HG03135 (cell line): ENCODE data around the gene IFITM5.
"Not testable (repeated sequence)": the region's sequence is repeated elsewhere in the genome, so short reads cannot be mapped to it uniquely, and the experiment has no call there.

Experiments used
- ATAC-seq: cut with Tn5 transposase; IDR thresholded peaks from one replicate; pipeline ENCODE4 v1.9.1; 2021; ENCODE audit warnings: mild to moderate bottlenecking, moderate library complexity; ENCODE audit not compliant: unreplicated experiment

The IFITM5 gene

DNA sequence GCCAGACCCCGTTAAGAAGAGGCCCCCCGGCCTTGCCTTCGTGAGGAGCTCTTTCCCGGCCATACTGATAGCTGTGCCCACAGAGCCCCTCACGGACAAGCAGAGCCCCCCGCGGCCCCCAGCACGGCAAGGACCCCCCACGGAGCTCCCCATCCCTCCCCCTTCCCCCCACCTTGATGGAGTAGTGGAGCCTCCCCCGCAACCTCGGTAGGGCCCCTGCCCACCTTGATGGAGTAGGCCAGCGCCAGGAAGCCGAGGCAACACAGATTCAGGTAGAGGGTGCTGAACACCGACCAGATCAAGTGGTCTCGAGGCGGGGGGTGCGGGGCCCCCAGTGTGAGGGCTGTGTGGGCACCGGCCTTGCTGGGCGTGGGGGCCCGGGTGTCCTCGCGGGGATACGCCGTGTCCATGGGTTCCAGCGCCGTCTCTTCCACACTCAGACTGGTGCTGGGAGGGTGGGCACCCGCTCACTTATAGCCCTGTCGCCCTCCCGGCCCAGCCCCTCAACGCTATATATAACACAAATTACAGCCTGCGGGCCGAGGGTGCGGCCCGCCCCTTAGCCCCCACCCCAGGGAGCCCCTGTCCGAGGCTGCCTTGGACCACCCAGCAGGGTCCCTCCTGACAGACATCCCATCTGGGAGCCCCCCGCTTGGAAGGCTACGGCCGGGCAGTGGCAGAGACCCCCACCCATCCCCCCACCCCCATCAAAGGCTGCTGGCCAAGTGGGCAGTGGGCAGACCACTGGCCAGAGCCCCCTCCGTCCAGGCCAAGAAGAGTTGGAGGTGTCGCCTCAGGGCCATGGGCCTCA, at the start of gene IFITM5:
Gene IFITM5 (minus strand): TSS at position 446 of the 811 bp plus-strand sequence. CDS start 36 bp downstream, at position 410.
- ATAC-seq, result no peak

DNA sequence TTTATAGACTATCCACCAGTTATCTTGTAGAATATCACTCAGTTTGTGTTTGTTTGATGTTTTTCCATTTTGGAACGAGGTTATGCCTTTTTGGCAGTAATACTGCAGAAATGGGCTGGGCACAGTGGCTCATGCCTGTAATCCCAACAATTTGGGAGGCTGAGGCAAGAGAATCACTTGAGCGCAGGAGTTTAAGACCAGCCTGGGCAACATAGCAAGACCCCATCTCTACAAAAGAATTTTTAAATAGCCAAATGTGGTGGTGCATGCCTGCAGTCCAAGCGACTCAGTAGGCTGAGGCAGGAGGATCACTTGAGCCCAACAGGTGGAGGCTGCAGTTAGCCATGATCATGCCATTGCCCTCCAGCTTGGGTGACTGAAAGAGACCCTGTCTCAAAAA, 47.2 kb upstream of the IFITM5 start:
- no peak for ATAC-seq

DNA sequence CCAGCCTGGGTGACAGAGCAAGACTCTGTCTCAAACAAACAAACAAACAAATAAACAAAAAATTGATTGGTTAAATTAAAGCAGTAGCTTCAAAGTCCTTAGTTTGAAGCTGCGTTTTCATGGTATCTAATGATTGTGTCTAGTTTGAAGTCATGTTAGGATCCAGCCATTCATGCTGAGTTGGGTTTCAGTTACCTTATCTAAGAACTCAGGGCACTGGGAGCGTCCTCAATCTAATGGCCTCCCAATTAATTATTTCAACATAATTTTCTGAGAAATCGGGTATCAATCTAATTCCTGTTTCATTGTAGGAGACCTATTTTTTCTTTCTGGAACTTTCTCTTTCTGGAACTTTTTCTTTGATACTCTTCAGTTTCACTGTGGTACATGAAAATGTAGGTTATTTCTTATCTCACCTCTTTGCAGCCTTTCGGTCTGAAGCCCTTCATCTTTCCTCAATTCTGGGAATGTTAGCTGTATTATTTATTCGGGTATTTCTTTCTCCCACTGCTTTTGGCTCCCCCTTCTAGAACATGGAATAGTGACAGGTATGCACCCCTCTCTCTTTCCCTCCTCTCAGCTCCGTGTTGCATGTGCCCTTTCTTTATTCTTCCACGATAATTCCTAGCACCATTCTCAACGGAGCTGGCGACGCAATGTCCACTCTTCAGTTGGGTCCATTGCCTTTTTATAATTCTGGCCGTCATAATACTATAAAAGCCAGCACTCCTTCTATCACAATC, 45.7 kb upstream of the IFITM5 start:
- ATAC-seq, result no peak

DNA sequence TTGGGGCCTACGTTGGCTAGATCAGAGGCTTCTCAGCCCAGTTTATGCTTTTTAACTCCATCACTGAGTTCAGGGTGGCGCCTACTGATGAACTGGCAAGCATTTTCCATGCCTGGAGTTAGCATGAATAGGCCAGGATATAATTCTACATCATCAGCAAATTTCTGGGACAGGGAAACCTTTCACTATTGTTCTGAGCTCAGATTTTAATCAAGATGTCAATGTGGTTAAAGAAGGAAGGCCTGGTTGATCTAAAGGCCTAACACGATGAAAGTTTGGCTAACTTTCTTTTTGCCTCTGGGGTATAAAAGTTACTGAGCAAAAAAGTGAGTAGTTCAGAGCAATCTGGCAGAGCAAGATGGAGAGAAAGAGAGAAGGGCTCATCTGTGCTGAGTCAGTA, 43.0 kb upstream of the IFITM5 start:
- no peak for ATAC-seq

DNA sequence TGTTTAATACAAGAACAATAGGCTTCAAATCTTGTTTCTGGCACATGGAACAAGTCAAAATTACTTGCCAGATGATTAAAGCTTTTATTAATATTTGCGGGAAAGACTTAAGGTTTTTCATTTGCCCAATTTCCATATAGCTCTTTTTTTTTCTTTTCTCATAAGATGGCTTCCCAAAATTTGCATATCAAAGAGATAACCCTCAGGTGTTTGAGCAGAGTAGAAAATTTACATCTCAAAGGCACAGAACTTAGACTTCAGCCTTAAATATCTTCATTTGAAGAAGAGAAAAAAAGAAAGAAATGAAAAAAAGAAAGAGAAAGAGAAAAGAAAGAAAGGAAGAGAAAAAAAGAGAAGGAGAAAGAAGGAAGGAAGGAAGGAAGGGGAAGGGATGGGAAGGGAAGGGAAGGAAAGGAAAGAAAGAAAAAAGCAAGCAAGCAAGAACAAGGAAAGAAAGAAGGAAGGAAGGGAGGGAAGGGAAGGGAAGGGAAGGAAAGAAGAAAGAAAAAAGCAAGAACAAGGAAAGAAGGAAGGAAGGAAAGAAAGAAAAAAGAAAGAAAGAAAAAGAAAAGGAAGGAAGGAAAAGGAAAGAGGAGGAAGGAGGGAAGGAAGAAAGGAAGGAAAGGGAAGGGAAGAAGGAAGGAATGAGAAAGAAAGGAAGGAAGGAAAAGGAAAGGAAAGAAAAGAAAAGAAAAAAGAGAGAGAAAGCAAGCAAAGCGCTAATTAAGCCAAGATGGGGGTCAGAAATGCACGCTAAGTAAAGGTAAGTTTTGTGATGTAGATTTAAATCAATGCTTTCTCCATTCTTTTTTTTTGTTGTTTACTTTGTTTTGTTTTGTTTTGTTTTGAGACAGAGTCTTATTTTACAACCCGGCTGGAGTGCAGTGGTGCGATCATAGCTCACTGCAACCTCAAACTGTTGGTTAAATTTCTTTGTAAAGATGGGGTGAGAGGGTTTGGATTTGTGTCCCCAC, 41.5 kb upstream of the IFITM5 start:
- no peak for ATAC-seq

DNA sequence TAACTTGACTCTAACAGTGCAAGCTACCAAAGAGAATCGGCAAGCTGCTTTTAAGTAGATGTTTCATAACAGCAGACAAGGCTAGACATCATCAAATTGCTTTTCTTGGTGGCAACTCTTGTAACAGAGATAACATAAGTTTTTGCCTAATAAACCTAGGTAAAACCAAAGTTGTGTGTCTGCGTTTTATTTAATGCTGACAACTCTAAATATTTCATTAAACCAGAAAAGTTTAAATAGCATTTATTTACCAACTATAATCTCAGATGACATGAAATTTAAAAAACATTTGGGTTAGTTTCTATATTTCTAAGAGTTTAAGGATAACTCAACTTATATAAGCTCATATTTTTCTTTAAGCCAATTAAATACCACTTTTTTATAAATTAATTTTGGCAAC, 40.6 kb upstream of the IFITM5 start:
- ATAC-seq, result no peak

DNA sequence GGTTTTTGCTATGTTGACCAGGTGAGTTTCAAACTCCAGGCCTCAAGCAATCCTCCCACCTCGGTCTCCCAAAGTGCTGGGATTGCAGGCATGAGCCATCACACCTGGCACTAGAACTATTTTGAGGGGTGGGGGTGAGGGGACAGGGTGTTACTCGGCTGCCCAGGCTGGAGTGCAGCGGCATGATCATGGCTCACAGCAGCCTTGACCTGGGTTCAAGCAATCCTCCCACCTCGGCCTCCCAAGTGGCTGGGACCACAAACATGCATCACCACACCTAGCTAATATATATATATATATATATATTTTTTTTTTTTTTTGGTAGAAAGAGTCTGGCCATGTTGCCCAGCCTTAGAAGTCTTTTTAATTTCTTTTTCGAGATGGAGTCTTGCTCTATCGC, 38.4 kb upstream of the IFITM5 start:
- no peak for ATAC-seq

DNA sequence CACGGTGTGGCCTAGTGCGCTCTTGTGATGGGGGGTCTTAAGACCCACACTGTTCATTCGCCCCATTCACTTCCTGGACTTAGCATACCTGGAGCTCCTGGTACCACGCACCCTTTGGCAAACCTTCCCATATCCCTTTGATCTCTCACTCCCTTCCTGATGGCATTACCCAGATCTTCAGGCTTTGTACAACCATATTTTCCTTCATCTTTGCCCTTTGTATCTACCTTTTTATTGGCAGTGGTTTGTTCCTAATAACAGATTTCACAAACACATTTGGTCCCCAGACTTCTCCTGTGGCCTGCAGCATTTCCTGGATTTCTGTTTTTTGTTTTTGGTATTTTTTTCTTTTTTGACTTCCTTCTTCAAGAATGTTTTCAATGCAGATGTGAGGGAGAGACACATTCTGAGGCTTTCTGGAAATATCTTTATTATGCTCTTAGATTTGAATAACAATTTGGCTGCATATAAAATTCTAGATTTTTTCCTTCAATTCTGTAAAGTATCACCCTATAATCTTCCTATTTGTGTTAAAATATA, 37.4 kb upstream of the IFITM5 start:
- ATAC-seq, result no peak

DNA sequence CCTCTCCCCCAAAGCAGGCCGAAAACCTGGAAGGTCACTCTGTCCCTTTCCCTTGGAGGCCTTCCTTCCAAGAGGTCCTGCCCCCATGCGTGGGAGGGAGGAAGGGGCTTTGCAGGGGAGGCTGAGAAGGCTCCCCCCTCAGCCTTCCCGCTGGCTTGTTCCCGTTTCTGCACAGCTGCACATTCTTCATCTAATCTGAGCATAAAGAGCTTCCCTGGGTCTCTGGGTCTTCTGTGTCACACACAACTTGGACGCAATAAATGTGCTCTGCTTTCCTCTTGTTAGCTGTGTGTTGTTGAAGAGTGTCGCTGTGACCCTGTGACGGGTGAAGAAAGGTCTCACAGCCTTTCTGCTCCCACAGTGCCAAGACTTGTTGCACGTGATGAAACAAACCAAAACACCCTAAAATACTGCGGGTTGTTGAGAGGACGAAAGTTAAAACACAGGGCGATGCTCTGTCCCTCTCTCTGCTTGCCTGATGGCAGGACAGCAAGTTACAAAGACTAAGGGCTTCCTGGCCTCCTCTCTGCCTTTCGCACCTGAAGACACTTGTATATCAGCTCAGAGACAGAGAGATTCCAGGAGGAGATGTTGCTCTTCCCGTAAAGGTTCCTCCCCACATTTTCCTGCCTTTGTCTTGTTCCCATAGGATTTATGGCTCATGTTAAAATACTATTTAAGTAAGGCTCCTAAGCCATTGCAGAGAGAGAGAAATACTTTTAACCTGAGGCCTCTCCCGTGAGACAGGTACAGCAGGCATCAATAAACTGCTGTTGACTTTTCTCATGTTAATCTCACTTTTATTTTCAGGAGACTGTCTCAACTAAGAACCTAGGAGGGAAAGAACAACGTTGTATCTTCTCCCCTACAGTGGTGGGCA, 36.7 kb upstream of the IFITM5 start:
- no peak for ATAC-seq

DNA sequence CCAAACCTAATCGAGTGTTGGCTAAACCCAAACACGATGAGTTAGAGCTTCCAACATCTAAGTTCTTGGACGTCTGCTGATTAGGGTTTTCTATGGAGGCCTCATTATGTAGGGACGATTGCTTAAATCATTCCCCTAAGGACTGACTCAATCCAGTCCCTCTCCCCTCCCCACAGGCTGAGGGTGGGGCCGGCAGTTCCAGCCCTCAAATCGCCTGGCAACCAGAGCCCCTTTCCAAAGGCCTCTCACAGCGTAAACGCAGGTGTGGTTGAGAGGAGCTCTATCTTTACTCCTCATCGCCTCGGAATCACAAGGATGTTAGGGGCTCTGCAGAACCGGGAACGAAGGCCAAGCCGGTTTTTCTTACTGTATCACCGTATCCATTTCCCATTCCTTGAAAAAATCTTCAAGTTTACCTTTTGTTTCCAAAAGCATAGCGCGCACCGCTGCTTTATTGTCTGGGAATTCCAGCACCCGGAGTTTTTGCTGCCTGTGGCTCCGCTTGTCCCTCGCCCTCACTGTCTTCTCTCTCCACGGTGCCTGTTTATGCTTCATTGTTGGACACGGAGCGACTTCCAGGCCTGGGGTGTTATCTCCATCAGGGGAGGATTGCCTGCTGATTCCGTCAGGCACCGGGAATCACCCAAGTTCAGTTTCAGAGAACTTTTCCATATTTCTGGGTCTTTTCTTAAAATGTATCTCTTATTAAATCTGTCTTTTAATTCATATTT, 35.1 kb upstream of the IFITM5 start:
- ATAC-seq, result no peak

DNA sequence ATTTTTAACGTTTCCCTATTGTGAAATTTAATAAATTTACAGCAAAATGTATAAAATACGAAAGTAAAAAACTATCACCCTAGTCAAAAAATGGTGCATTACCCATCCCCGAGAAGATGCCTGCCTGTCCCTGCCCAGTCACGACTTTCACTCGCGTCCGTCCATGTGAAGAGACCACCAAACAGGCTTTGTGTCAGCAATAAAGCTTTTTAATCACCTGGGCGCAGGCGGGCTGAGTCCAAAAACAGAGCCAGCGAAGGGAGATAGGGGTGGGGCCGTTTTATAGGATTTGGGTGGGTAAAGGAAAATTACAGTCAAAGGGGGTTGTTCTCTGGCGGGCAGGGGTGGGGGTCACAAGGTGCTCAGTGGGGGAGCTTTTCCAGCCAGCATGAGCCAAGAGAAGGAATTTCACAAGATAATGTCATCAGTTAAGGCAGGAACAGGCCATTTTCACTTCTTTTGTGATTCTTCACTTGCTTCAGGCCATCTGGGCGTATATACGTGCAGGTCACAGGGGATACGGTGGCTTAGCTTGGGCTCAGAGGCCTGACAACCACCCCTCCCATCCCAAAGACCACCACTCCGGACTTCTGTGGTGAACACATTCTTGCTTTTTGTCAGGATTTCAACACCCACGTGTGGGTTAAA, 34.4 kb upstream of the IFITM5 start:
- not testable (repeated sequence) for ATAC-seq

DNA sequence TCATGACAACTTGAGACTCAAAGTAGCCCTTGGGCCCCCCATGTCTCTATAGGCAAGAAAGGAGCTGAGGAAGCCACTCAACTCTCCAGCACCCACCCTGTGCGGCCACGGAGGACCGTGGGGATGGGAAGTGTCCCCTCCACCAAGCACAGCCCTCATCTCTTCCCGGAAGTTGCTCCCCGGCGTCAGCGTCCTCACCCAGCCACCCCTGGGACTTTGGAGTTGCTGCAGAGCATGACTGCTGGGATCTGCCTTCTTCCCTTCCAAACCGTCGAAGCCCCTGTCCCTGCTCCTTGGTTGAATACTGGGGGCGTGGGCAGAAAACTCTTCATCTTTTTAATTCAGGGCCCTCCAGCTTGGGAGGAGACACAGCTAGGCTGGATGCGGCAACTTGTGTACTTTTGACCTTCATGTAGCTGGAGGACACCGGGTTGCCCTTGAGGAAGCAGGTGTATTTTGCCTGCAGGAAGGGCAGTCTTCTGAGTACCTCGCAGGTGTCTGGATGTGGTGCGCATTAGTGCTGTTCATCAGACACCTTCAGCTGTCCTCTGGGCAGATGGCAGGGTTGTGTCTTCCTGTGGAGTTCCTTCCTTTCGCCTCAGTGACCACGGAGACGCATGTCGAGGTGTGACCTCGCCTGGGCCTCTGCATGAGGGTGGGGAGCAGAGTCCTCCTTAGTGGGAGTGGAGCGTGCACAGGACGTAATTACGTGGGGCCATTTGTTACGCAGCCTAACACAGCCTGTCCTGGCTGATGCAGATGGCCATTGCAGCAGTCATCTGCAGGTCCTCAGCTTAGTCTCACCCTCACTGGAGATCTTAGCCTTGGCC, 33.5 kb upstream of the IFITM5 start:
- ATAC-seq, result no peak

DNA sequence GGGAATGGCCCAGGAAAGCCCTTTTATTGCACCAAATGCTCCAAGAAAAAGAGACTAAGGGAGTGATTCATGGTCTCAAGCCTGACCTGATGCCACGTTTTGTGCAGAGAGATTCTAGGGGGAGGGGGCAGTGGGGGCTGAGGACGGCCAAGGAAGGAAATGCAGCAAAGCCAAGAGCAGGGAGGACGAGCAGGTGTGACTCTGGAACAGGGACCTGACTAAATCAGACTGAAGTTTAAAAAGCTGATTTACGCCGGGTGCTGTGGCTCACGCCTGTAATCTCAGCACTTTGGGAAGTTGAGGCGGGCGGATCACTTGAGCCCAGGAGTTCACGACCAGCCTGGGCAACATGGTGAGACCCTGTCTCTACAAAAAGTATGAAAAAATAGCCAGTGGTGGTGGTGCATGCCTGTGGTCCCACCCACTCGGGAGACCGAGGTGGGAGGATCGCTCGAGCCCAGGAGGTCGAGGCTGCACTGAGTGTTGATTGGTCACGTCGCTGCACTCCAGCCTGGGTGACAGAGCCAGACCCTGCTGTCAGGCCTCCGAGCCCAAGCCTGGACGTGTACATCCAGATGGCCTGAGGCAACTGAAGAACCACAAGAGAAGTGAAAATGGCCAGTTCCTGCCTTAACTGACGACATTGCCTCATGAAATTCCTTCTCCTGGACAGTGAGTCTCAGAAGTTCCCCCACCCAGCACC, 32.2 kb upstream of the IFITM5 start:
- ATAC-seq, result no peak

DNA sequence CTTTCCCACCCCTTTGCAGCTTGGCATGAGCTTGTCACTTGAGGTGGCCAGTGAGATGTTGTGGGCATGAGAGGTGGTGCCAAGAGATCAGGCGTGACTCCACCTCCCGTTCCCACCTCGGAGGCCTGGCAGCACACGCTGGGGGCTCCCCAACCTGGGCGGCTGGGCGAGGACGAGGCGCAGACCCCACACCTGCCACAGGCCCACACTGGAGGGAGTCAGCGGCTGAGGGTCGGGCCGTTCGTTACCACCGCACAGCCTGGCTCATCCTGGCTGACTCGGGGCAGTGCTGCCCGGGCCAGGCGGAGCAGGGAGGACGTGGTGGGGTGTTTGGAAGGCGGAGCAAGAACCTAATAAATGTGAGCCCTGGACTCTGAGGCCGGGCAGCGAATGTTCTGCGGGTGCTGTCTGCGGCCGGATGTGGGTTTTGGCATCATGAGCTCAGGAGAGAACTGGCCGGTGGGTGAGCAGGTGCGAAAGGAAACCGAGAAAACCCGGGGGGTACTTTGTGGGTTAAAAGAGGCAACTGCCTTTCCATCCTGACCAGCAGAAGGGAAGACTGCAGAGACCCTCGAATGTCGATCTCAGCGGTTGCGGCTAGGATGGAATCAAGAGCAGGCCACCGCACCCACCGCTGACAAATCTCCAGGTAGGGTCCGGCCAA, 31.5 kb upstream of the IFITM5 start:
- no peak for ATAC-seq

DNA sequence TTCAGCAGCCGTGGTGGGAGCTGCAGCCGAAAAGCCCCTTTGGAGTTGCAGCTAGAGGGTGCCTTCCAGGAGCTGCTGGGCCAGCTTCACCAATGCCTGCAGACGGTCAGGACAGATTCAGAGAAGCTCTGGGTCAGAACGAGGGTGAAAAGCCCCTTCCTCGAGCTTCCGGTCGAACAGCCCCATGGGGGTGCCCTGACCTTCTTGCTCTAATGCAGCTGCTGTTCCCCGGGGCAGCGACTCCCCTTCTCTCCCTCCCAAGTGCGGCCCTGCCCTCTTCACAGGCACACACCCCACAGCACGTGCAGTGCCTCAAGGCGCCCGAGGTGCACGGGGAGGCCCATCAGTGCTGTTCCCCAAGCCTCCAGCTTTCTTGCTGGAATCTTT, 31.0 kb upstream of the IFITM5 start:
- ATAC-seq, result no peak

DNA sequence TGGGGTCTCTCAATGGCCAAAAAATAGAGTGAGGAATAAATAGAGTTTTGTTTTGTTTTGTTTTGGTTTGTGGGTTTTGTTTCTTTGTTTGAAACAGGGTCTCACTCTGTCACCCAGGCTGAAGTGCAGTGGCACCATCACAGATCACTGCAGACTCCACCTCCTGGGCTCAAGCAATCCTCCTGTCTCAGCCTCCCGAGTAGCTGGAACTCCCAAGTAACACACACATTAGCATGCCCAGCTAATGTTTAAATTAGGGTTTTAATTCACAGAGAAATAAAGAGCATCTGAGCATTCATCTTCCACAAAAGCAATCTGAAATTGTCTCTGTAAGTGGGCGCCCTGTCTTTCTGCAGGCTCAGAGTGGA, 30.5 kb upstream of the IFITM5 start:
- ATAC-seq, result no peak
